GM21576 (cell line): ENCODE data around the gene OBP2B.
"Not testable (repeated sequence)": the region's sequence is repeated elsewhere in the genome, so short reads cannot be mapped to it uniquely, and the experiment has no call there.

Experiments
- ATAC-seq: cut with Tn5 transposase; IDR thresholded peaks from one replicate; pipeline ENCODE4 v1.9.1; 2021; ENCODE audit warnings: mild to moderate bottlenecking, moderate library complexity; ENCODE audit not compliant: unreplicated experiment

OBP2B gene

DNA sequence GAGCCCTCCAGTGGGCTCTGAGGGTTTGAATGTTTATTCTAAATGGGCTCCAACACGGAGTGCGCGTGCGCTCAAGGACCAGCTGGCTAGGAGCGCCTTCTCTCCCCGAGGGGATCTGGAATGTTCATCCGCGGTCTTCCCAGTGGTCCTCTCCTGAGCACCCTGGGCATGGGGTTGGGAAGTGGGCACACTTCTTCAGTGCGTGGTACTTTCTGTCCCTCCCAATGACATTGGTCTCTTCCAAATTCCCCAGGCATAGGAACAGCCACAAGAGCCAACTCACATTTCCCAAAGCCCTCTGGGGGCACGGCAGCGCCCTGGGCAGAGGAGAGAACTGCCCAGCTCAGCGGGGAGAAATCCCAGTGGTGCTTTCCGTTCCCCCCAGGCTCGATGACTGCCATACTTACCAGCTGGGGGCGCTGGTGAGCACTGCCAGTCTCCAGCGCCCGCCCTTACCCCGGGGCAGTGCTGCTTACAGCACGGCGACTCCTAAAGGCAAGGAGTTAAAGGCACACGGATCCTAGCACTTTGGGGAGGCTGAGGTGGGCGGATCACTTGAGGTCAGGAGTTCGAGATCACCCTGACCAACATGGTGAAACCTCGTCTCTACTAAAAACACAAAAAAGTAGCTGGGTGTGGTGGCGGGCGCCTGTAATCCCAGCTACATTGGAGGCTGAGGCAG is 29.9 kb upstream of the OBP2B start:
- no peak for ATAC-seq

DNA sequence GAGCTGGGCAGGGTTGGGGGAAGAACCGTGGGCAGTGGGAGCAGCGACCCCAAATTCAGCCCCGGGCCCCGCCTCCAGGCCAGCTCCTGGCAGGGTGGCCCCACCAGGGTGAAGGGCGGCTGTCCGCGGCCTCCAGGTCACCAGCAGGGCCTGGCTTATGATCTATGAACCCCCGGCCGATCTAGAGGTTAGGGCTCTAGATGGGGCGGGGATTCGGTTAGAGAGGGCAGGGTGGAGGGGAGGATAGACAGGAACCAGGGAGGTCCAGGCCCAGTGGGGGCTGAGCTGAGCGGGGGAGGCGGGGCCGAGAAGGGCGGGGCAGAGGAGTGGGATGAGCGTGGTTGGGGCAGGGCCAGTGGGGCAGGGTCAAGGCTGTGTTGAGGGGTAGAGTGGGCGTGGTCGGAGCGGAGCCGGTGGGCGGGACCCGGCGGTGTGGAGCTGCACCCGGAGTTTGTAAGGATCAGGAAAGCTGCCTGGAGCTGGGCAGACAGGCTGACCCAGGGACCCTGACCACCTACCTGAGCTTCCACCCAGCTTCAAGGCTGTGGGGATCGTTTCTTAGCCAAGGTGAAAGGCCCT is 29.3 kb upstream of the OBP2B start:
- ATAC-seq = no peak

DNA sequence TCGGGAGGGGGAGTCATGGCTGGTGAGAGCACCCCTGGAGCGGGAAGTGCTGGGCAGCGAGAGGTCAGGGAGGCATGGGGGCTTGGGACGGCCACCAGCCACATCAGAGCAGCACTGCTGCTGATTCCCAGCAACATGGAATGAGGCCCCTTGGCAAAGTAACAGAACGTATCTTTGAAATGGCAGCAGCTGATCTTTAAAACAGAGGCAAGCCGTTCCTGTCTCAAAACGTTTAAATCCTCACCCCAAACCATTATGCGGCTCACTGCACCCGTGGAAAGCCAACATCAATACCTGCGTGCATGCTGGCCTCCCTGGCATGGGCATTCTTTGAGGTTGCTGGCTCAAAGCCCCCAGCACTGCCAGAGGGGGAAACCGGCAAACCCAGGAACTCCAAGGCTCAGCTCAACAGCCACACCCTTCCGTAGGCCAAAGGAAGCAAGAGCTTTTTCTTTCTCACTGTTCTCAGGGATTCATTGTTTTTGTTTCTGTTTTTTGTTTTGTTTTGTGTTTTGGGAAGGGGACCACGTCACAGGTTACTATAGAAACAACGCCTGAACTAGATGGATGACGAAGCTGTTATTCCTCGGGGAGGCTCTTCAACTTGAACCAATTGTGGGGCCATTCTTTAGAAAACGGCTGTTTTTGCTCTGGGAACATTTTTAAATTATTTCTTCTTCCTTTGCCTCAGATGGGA is 28.1 kb upstream of the OBP2B start:
- ATAC-seq = no peak

- ATAC-seq = not testable (repeated sequence)
Observed at GRCh38 chr9:133236291-133237034, 27.4 kb upstream of the OBP2B start.

- ATAC-seq = no peak
Observed at GRCh38 chr9:133235549-133236222, 26.6 kb upstream of the OBP2B start.

- ATAC-seq = no peak
Observed at GRCh38 chr9:133234577-133235322, 25.7 kb upstream of the OBP2B start.

DNA sequence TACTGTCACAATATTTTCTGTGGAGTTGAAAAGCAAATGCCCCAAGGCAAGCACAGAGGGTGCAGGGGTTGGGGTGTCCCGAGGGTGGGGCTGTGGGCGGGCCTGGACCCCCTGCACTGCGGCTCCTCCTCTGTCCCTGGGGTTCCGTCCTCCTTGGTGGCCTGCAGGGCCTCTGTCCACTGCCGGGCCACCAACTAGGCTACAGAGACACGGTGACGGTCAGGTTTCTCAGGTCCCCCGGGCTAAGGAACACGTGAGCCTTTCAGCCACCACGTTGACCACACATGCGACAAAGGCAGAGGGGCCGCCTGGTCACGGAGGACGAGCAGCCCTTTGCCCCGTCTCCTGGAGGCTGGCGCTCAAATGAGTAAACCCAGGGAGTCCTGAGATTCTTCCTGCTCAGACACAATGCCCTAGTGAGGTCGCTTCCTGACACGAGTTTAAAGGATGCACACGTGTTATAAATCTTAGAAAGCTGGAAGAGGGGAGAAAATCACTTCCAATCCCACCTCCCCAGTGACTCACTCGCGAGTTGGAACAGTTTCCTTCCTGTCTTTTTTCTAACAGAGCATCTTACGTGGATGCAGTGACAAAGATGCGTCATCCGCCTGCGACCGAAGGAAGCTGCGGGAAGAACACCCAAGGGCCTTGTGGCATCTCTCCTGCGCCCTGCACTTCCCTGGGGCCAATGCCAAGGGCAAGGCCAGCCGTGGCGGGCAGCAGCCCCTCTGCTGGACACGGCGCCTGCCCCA is 24.8 kb upstream of the OBP2B start:
- no peak for ATAC-seq

DNA sequence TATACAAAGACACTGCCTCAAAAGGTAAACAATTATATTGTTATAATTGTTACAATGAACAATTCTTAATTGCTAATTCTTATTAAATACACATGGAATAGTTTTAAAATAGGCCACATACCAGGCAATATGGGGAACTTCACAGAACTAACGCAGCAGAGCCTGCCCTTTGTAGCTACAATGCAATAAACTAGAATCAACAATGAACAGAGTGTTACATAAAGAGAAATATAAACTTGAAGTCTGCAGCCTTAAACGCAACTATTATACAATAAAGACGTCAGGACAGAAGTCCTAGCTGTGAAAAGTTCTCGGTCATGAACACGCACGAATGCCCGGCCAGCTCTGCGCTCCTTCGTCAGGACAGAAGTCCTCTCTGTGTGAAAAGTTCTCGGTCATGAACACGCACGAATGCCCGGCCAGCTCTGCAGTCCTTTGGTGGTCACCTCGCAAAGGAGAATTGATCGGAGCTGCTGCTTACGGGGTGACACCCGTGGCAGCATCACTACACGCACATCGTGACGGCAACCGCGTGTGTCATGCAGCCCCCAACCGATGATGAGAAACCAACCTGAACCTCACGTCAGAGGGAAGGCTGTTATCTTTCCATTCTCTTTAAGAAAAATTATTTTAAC is 23.0 kb upstream of the OBP2B start:
- ATAC-seq = not testable (repeated sequence)

- not testable (repeated sequence) for ATAC-seq
Observed at GRCh38 chr9:133230514-133230913, 21.5 kb upstream of the OBP2B start.

DNA sequence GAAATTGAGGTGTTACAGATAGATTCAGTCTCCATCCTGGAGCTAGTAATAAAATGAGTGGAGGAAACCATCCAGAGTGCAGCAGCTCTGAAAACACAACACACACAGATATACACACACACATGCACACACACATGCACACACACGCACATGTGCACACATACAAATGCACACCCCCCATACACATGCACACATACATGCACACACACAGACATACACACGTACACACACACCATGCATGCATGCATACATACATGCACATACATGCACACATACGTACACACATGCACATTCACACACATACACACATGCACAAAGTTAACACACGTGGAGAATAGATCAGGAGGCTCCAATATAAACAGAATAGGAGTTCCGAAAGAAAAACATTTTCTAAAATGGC is 21.0 kb upstream of the OBP2B start:
- ATAC-seq = no peak

GRCh38 chr9:133228474-133229193 is 19.6 kb upstream of the OBP2B start:
- not testable (repeated sequence) for ATAC-seq

- not testable (repeated sequence) for ATAC-seq
Observed at GRCh38 chr9:133227996-133228395, 18.9 kb upstream of the OBP2B start.

GRCh38 chr9:133227242-133227860 is 18.3 kb upstream of the OBP2B start:
- ATAC-seq = no peak

- no peak for ATAC-seq
Observed at GRCh38 chr9:133226219-133227171, 17.4 kb upstream of the OBP2B start.

- no peak for ATAC-seq
Observed at GRCh38 chr9:133225171-133226011, 16.3 kb upstream of the OBP2B start.

- ATAC-seq = no peak
Observed at GRCh38 chr9:133224762-133225161, 15.7 kb upstream of the OBP2B start.
